ENCODE measurements around the gene POLN. TPM values are rescaled to one million over a fixed set of nuclear protein-coding genes. Genes with fewer than 3 reads are reported as not detected.

The POLN gene
- total RNA-seq, 1 donor: 2.9 TPM

DNA sequence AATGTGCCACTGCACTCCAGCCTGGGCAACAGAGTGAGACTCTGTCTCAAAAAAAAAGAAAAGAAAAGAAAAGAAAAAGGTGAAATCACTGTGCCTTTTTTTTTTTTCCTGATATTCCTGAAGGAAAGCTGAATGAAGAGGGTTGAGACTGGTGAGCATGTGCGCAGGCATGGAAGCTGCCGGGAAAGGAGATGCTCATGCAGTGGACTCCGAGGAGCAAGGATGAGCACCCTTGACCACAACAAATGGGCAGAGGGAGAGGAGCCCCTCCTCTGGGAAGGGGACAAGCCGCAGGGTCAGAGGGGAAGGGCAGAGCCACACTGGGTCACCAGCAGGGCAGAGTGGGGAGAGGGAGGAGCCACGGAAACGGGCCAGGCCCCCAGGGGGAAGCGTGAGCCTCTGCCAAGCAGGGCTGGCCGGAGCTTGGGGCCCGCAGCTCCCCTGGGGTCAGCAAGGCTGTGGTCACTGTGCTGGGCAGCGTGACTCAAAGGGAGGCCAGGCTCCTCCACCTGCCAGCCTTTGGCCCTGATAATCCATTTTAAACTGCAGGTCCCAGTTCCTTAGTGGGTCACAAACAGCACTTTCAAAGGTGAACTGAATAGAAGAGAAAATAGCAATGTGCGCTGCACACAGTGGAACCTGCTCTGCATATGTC lies 102.9 kb downstream of the POLN start:
- Histone ChIP-seq H3K4me1 (ENCODE audit: insufficient read depth, low read length) (peaks cover 4% of the 10 kb centered on the region), H4K20me1 (ENCODE audit: insufficient read depth, low read length) (no peaks in the 10 kb centered on the region), H3K4me3 (ENCODE audit: insufficient read depth, low read length) (no peak overlapping the region), H3K27ac (ENCODE audit: low read depth, low read length) (no peak overlapping the region), H3K27me3 (ENCODE audit: insufficient read depth, low read length) (no peaks in the 10 kb centered on the region), H3K36me3 (ENCODE audit: insufficient read depth, low read length) (no peaks in the 10 kb centered on the region), H3K9me3 (ENCODE audit: low read depth, low read length) (no peaks in the 10 kb centered on the region), H3K4me2 (ENCODE audit: insufficient read depth, low read length) (no peak overlapping the region), H2AFZ (ENCODE audit: low read length) (no peak overlapping the region), H3K79me2 (ENCODE audit: insufficient read depth, low read length) (no peaks in the 10 kb centered on the region)
- TF ChIP-seq, protein P1, sequence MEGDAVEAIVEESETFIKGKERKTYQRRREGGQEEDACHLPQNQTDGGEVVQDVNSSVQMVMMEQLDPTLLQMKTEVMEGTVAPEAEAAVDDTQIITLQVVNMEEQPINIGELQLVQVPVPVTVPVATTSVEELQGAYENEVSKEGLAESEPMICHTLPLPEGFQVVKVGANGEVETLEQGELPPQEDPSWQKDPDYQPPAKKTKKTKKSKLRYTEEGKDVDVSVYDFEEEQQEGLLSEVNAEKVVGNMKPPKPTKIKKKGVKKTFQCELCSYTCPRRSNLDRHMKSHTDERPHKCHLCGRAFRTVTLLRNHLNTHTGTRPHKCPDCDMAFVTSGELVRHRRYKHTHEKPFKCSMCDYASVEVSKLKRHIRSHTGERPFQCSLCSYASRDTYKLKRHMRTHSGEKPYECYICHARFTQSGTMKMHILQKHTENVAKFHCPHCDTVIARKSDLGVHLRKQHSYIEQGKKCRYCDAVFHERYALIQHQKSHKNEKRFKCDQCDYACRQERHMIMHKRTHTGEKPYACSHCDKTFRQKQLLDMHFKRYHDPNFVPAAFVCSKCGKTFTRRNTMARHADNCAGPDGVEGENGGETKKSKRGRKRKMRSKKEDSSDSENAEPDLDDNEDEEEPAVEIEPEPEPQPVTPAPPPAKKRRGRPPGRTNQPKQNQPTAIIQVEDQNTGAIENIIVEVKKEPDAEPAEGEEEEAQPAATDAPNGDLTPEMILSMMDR (IDR thresholded peaks at IDR 0.05; ENCODE audit: extremely low read depth, low read depth, low read length): no peak
- peak; percentile 73 for DNase-seq (ENCODE audit: insufficient read length, low spot score, missing footprints)

DNA sequence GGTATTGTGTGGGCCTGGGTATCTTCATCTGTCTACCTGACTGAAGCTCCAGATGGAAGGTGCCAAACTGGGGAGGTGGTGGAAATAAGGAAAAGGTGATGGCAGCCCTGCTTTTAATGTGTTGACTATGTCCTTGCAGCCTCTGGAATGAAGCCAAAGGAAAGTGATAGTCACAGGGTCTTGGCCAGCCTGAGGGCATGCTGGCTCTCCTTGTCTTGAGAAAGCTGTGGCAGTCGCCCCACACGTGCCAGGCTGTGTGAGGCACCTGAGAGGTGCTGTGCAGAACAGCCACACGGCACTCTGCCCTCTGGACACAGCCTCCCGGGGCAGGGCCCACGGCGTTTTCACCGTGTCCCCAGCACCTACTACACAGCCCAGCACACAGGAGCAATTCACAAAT lies 105.2 kb downstream of the POLN start:
- no peak overlapping the region for H3K4me3 ChIP-seq (ENCODE audit: insufficient read depth, low read length)
- no peaks in the 10 kb centered on the region for H3K27me3 ChIP-seq (ENCODE audit: insufficient read depth, low read length)
- peaks cover 4% of the 10 kb centered on the region for H3K4me1 ChIP-seq (ENCODE audit: insufficient read depth, low read length)
- H3K36me3 ChIP-seq (ENCODE audit: insufficient read depth, low read length): no peaks in the 10 kb centered on the region
- no peak overlapping the region for H2AFZ ChIP-seq (ENCODE audit: low read length)
- H3K9me3 ChIP-seq (ENCODE audit: low read depth, low read length): no peaks in the 10 kb centered on the region
- H4K20me1 ChIP-seq (ENCODE audit: insufficient read depth, low read length): no peaks in the 10 kb centered on the region
- no peak overlapping the region for H3K4me2 ChIP-seq (ENCODE audit: insufficient read depth, low read length)
- H3K27ac ChIP-seq (ENCODE audit: low read depth, low read length): no peak overlapping the region
- no peaks in the 10 kb centered on the region for H3K79me2 ChIP-seq (ENCODE audit: insufficient read depth, low read length)
- TF ChIP-seq, protein P1 (IDR thresholded peaks at IDR 0.05; ENCODE audit: extremely low read depth, low read depth, low read length): no peak
- no peak for DNase-seq (ENCODE audit: insufficient read length, low spot score, missing footprints)

DNA sequence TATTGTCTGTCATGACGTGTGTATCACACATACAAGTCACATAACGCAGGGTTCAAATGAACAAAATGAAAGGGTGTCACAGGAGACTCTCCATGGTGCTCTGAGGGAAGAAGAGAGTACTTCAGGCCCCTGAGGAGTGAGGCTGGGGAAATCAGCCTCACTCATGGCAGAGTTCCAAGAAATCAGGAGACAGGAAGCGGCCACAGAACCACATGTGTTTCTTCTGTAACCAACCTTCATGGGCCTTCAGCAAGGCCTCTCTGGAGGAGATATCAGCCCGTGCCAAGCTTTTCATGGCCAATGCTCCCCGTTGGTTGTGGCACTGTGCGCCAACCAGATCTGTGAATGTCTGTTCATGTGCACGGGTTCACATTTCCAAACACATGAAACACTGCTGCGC lies 106.8 kb downstream of the POLN start:
- no peak overlapping the region for H2AFZ ChIP-seq (ENCODE audit: low read length)
- peaks cover 4% of the 10 kb centered on the region for H3K4me1 ChIP-seq (ENCODE audit: insufficient read depth, low read length)
- H3K4me2 ChIP-seq (ENCODE audit: insufficient read depth, low read length): no peak overlapping the region
- no peak overlapping the region for H3K4me3 ChIP-seq (ENCODE audit: insufficient read depth, low read length)
- TF ChIP-seq, protein P1 (IDR thresholded peaks at IDR 0.05; ENCODE audit: extremely low read depth, low read depth, low read length): no peak
- no peak overlapping the region for H3K27ac ChIP-seq (ENCODE audit: low read depth, low read length)
- no peaks in the 10 kb centered on the region for H3K79me2 ChIP-seq (ENCODE audit: insufficient read depth, low read length)
- no peaks in the 10 kb centered on the region for H4K20me1 ChIP-seq (ENCODE audit: insufficient read depth, low read length)
- H3K9me3 ChIP-seq (ENCODE audit: low read depth, low read length): no peaks in the 10 kb centered on the region
- H3K36me3 ChIP-seq (ENCODE audit: insufficient read depth, low read length): no peaks in the 10 kb centered on the region
- DNase-seq (ENCODE audit: insufficient read length, low spot score, missing footprints): no peak
- no peaks in the 10 kb centered on the region for H3K27me3 ChIP-seq (ENCODE audit: insufficient read depth, low read length)

DNA sequence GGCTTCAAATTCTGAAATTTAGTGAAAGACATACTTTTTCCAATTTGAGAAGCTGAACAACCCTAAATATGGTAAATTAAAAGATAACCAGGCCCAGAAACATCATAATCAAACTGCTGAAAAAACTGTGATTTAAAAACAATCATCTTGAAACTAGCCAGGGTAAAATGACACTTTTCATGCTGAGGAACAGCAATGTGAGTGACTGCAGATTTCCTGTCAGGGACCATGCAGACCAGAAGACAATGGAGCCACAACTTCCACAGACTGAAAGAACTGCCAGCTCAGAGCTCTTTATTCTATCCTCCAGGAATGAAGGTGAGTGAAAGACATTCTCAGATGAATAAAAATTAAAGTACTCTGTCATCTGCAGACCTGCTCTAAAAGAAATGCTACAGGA lies 109.5 kb downstream of the POLN start:
- no peak overlapping the region for H2AFZ ChIP-seq (ENCODE audit: low read length)
- no peaks in the 10 kb centered on the region for H3K4me1 ChIP-seq (ENCODE audit: insufficient read depth, low read length)
- H3K27me3 ChIP-seq (ENCODE audit: insufficient read depth, low read length): no peaks in the 10 kb centered on the region
- H3K9me3 ChIP-seq (ENCODE audit: low read depth, low read length): no peaks in the 10 kb centered on the region
- no peak overlapping the region for H3K4me3 ChIP-seq (ENCODE audit: insufficient read depth, low read length)
- H3K79me2 ChIP-seq (ENCODE audit: insufficient read depth, low read length): no peaks in the 10 kb centered on the region
- no peak for DNase-seq (ENCODE audit: insufficient read length, low spot score, missing footprints)
- H4K20me1 ChIP-seq (ENCODE audit: insufficient read depth, low read length): no peaks in the 10 kb centered on the region
- H3K4me2 ChIP-seq (ENCODE audit: insufficient read depth, low read length): no peak overlapping the region
- TF ChIP-seq, protein P1 (IDR thresholded peaks at IDR 0.05; ENCODE audit: extremely low read depth, low read depth, low read length): no peak
- no peak overlapping the region for H3K27ac ChIP-seq (ENCODE audit: low read depth, low read length)
- H3K36me3 ChIP-seq (ENCODE audit: insufficient read depth, low read length): no peaks in the 10 kb centered on the region
